ENCODE measurements around the gene PAPOLG. TPM values are rescaled to one million over a fixed set of nuclear protein-coding genes. Genes with fewer than 3 reads are reported as not detected.
A peak's percentile ranks its signal among the peaks of the same experiment; 100 is the strongest.

The PAPOLG gene
- polyA plus RNA-seq, 2 of the 4 experiments (the other 2 are of a cell fraction): 7.7 to 20.9 TPM

GRCh38 chr2:60806595-60806987, 50.5 kb downstream of the PAPOLG start:
- DNase-seq (ENCODE audit: low read depth in 1 of 2, low spot score in 1 of 2): no peak
- ChIA-PET POLR2A (interaction anchor here (1.0 kb wide), 1 partner anchor 8 kb away, joined by 3 read pairs; no protein-coding TSS in a partner anchor), CTCF (interaction anchor here (1.2 to 3.3 kb wide), 4 partner anchors 12 to 192 kb away, joined by 3 to 26 read pairs (median 6); no protein-coding TSS in a partner anchor)
- Histone ChIP-seq H3K4me3 (no peak overlapping the region), H3K27ac (no peak overlapping the region), H3K4me2 (no peak overlapping the region), H3K4me1 (no peaks in the 10 kb centered on the region), H3K9me3 (no peaks in the 10 kb centered on the region)
- 86% methylated on average over 7 of the region's 7 CpGs for WGBS (ENCODE audit: missing lambda C conversion rate)
- no peak for TF ChIP-seq SREBF2 (IDR thresholded peaks at IDR 0.05)
- TF ChIP-seq SMC3 (IDR thresholded peaks at IDR 0.05): no peak
- no peak for TF ChIP-seq ZC3H11A (IDR thresholded peaks at IDR 0.05)
- TF ChIP-seq RARB (CRISPR knock-in tag; IDR thresholded peaks at IDR 0.05): no peak
- TF ChIP-seq HEYL (CRISPR knock-in tag; IDR thresholded peaks at IDR 0.05): no peak
- no peak for FAIRE-seq
- no peak for ATAC-seq

GRCh38 chr2:60806988-60807681, 51.1 kb downstream of the PAPOLG start:
- FAIRE-seq (no peak), ATAC-seq (no peak), DNase-seq (ENCODE audit: low read depth in 1 of 2, low spot score in 1 of 2) (no peak)
- H3K4me3 ChIP-seq: no peak overlapping the region
- 75% methylated on average over 6 of the region's 6 CpGs for WGBS (ENCODE audit: missing lambda C conversion rate)
- no peaks in the 10 kb centered on the region for H3K4me1 ChIP-seq
- ChIA-PET CTCF (interaction anchor here (1.2 to 3.3 kb wide), 4 partner anchors 11 to 191 kb away, joined by 3 to 26 read pairs (median 6); no protein-coding TSS in a partner anchor), POLR2A (no interaction called here)
- H3K27ac ChIP-seq: no peak overlapping the region
- H3K4me2 ChIP-seq: no peak overlapping the region
- TF ChIP-seq RAD21 (conservative IDR thresholded peaks at IDR 0.05 in 1 of 2, IDR thresholded peaks at IDR 0.05 in 1 of 2) (no peak), TFCP2L1 (CRISPR knock-in tag; IDR thresholded peaks at IDR 0.05) (no peak), MAZ (IDR thresholded peaks at IDR 0.05; ENCODE audit: borderline replicate concordance, low read depth, low read length) (no peak), HES2 (IDR thresholded peaks at IDR 0.05) (no peak), USF2 (IDR thresholded peaks at IDR 0.05) (no peak)
- H3K9me3 ChIP-seq: no peaks in the 10 kb centered on the region

- POLR2A ChIA-PET: interaction anchor here (0.6 kb wide), 1 partner anchor 166 kb away, joined by 3 read pairs; no protein-coding TSS in a partner anchor
- DNase-seq (ENCODE audit: low read depth in 1 of 2, low spot score in 1 of 2) (peak in 1 of 2 experiments; percentile 28), ATAC-seq (peak in 1 of 2 experiments; percentile 52; a peak in 4 of 6 replicates), FAIRE-seq (no peak)
- Histone ChIP-seq H3K4me1 (no peaks in the 10 kb centered on the region), H3K9me3 (no peaks in the 10 kb centered on the region), H3K27ac (no peak overlapping the region), H3K4me2 (no peak overlapping the region), H3K4me3 (no peak overlapping the region)
- CTCF ChIA-PET: interaction anchor here (1.0 to 3.3 kb wide), 4 partner anchors 15 to 190 kb away, joined by 3 to 26 read pairs (median 4); no protein-coding TSS in a partner anchor
- 84% methylated on average over 16 of the region's 16 CpGs for WGBS (ENCODE audit: missing lambda C conversion rate)
- TF ChIP-seq PHF8 (IDR thresholded peaks at IDR 0.05; ENCODE audit: borderline replicate concordance, low read depth) (no peak), HOXB13 (CRISPR knock-in tag; IDR thresholded peaks at IDR 0.05; ENCODE audit: low read depth) (no peak), CEBPB (IDR thresholded peaks at IDR 0.05) (no peak), PBX3 (IDR thresholded peaks at IDR 0.05) (no peak), ZSCAN20 (CRISPR knock-in tag; IDR thresholded peaks at IDR 0.05) (no peak), JUN (IDR thresholded peaks at IDR 0.05) (no peak), HMGXB4 (CRISPR knock-in tag; IDR thresholded peaks at IDR 0.05; ENCODE audit: borderline replicate concordance) (no peak), POLR2A (IDR thresholded peaks at IDR 0.05; ENCODE audit: low read length) (no peak), MAFK (IDR thresholded peaks at IDR 0.05; ENCODE audit: partially characterized antibody) (no peak), JUNB (IDR thresholded peaks at IDR 0.05) (no peak), GATA3 (IDR thresholded peaks at IDR 0.05; ENCODE audit: borderline replicate concordance) (no peak)
Observed at GRCh38 chr2:60808330-60808801, 52.3 kb downstream of the PAPOLG start.

Measured in A549 (cell line).